Middle frontal gyrus (tissue), 1 donor: ENCODE data around the gene SPESP1.

Experiments used
- DNase-seq: peaks from one replicate; pipeline ENCODE4 v3.0.0-alpha.2; 2015; ENCODE audit warnings: low spot score; ENCODE audit errors: extremely low spot score

Gene SPESP1

DNA sequence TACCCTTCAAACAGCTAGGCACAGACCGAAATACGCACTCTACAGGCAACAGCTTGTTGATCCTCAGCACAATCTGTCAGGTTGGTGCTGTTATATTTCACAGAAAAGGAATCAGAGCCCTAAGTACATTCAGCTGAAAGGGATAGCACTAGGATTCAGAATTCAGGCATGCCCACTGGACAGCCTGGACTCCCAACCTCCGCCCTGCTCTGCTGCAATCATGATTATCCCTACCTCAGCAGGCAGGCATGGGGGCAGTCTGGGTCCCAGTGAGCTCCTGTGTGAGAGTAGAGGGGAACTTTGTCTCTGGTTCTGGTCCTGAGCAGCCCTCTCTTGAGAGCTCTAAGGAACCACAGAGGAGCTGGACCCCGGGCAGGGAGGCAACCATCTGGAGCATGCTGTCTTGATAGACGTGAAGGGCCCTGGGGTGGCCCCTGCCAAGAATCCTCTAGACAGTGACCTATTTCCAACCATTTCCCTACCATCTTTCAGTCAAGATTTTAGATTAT, 60.7 kb downstream of the SPESP1 start:
- DNase-seq: no peak

DNA sequence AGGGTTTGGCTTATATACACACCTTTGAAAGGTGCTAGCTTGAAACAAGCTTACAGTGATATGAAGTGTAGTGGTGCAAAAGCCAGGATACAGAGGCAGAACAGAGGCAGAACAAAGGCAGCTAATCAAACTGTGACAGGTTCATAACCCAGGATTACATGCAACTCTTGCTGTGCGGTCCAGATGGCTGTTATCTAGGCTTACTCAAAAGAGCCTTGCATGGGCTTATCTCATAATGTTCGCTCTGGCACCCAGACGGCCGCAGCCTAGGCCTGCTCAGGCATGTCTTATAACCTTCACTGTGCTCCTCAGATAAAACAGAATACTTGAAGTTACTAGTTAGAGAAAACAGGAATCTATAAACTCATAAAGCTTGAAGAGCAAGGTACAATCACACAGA, 61.4 kb downstream of the SPESP1 start:
- no peak for DNase-seq

DNA sequence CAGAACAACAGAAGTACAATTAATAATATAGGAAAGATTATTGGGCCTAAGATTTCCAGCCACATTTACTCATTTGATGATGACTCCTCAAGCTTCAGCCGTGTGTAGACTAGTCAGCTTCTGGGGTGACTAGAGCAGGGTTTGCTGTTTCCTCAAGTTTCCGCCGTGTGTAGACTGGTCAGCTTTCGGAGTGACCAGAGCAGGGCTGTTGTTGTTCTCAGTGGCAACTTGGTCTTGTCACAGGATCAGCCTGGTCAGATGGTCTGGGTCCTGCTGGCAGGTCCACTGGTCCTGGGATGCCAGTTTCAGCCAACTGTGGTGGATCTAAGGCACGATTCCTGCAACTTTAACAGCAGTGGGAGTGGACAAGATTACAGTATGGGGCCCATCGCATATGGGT, 62.4 kb downstream of the SPESP1 start:
- no peak for DNase-seq

DNA sequence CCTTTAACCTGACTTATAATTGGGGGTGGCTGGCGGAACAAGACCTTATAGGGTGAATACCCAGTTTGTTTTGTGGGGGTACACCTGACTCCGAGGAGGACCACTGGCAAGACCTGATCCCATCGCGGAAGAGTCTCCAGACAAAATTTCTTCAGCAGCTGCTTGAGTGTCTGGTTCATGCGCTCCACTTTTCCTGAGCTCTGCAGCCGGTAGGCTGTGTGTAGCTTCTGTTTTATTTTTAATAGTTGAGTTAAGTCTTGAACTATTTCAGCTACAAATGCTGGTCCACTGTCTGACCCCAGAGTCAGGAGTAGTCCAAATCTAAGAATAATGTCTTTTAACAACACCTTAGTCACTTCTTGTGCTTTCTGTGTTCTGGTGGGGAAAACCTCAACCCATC, 63.0 kb downstream of the SPESP1 start:
- DNase-seq: no peak

DNA sequence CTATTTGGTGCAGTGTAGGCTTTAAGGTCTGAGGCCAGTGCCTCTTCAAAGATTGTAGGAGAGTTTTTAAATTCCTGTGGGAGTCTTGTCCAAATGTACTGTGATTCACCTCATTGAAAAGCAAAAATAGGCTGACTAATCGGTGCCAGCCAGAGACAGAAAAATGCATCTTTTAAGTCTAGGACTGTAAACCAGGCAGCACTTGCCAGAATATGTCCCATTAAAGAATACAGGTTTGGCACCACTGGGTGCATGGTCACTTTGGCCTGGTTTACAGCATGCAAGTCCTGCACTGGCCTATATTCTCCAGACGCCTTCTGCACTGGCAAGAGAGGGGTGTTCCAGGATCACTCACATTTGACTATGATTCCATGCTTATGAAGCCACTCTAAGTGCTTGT, 63.8 kb downstream of the SPESP1 start:
- DNase-seq: no peak

DNA sequence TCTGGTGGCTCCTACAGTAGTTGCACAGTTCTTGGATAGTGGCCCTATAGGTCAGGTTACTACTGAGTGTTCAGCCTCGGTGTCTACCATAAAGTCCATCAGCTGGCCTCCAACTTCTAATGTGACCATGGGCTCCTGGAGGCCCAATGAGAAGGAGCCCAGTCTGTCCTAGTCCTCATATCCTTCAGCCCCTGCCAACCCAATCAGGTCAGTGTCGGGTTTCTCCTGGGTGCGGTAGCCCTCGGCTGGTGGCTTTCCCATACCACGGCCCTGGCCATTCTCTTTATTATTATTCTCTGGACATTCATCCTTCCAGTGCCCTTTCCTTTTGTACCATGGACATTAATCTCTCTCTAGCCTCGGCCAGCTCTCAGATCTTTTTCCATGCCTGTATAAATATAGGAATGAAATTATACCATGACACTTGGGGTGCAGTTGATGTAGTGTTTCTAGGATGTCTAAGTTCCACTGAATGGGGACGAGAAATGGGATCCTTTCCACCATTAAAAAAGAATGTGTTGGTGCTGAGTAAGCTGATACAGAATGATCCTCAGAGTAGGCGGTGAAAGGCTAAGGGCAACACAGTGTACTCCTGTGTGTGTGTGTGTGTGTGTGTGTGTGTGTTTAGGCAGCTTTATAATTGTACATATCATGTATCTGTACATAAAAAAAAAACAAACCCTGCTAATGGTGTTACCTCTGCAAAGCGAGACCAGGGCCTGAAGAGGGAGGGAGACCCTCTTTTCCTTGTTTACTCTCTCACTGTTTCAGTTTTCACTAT, 64.8 kb downstream of the SPESP1 start:
- DNase-seq: no peak
